Renal cortex interstitium (tissue), 11 donors: ENCODE data around the gene ARID1A. TPM values are rescaled to one million over a fixed set of nuclear protein-coding genes. Genes with fewer than 3 reads are reported as not detected.
A peak's percentile ranks its signal among the peaks of the same experiment; 100 is the strongest.

Experiments used
- DNase-seq, 11 donors: peaks; one replicate each; pipeline ENCODE4 v3.0.0-alpha.2; 2013; ENCODE audit warnings: low read depth in 9 of 11, low spot score in 4 of 11; ENCODE audit errors: extremely low read depth in 1 of 11
- polyA plus RNA-seq, 3 donors: library from polyadenylated mRNA; unstranded; fragments of 120-200 nt; gene quantifications; one replicate each; pipeline ENCODE4 v1.2.1, GENCODE V29; 2013; ENCODE audit not compliant: insufficient read length in 3 of 3

Gene ARID1A
- polyA plus RNA-seq, 3 donors, result 95.4 to 107 (median 100) TPM

- no peak for DNase-seq
Measured at GRCh38 chr1:26779098-26779668, 83.4 kb downstream of the ARID1A start.

GRCh38 chr1:26780344-26780957 is 84.6 kb downstream of the ARID1A start:
- DNase-seq, result no peak

GRCh38 chr1:26781206-26781825 is 85.5 kb downstream of the ARID1A start:
- DNase-seq, result no peak

- no peak for DNase-seq
Measured at GRCh38 chr1:26782521-26783212, 86.9 kb downstream of the ARID1A start.

GRCh38 chr1:26783646-26784022 is 87.8 kb downstream of the ARID1A start:
- DNase-seq, result no peak

- peak in 4 of 11 donors; percentile 36 to 79 (median 46) for DNase-seq
Measured at GRCh38 chr1:26784023-26784871, 88.4 kb downstream of the ARID1A start.

- no peak for DNase-seq
Measured at GRCh38 chr1:26784886-26785285, 89.1 kb downstream of the ARID1A start.

GRCh38 chr1:26785611-26786436 is 90.0 kb downstream of the ARID1A start:
- no peak for DNase-seq

- DNase-seq, result peak in 3 of 11 donors; percentile 15 to 53 (median 41)
Measured at GRCh38 chr1:26786437-26787380, 90.9 kb downstream of the ARID1A start.

- no peak for DNase-seq
Measured at GRCh38 chr1:26787381-26787705, 91.5 kb downstream of the ARID1A start.

- peak; percentile 73 to 88 (median 86) for DNase-seq
Measured at GRCh38 chr1:26787706-26788514, 92.1 kb downstream of the ARID1A start, which contains the start of gene PIGV. Gene PIGV, plus strand, starts transcription at chr1:26787950. Its CDS starts 2,866 bp downstream, at chr1:26790816.

GRCh38 chr1:26788515-26788785 is 92.6 kb downstream of the ARID1A start:
- no peak for DNase-seq

- peak in 10 of 11 donors; percentile 57 to 79 (median 74) for DNase-seq
Measured at GRCh38 chr1:26788836-26789611, 93.2 kb downstream of the ARID1A start.

GRCh38 chr1:26789612-26789865 is 93.7 kb downstream of the ARID1A start:
- DNase-seq, result no peak

- no peak for DNase-seq
Measured at GRCh38 chr1:26789931-26790330, 94.1 kb downstream of the ARID1A start.

- no peak for DNase-seq
Measured at GRCh38 chr1:26790551-26790953, 94.7 kb downstream of the ARID1A start.
